K562 (cell line): ENCODE data around the gene SOCS4. TPM values are rescaled to one million over a fixed set of nuclear protein-coding genes. Genes with fewer than 3 reads are reported as not detected.

Source experiments
- ATAC-seq: fragments of 200-7000 bp; cut with Tn5 transposase; 3 replicates; pipeline ENCODE4 v1.9.1; 2020; ENCODE audit warnings: moderate library complexity
- BruUV-seq: library from RNA; stranded (reverse); fragments of 400-500 nt; replicated peaks from 2 replicates; lab custom pipeline; 2021; lab: Mats Ljungman, UMichigan
- CTCF ChIA-PET: fragments of 300-600 bp; formaldehyde crosslinking; extraction: SDS; loops from one replicate; lab custom pipeline; 2021; ENCODE audit warnings: low intra/inter-chr PET ratio; lab: Yijun Ruan, JAX
- POLR2A ChIA-PET: fragments of 300-600, 350-650 bp; sonication (Branson Sonifier 250); formaldehyde crosslinking; extraction: SDS; loops from one replicate; lab custom pipeline; 2021; ENCODE audit warnings: antibody characterized with exemption, inconsistent platforms; lab: Yijun Ruan, JAX
- DNase-seq, 4 experiments: peaks; one replicate each; pipeline versions ENCODE4 v3.0.0 to v3.0.0-alpha.2; 2011 to 2018; ENCODE audit warnings: low spot score in 3 of 4, mixed read lengths in 3 of 4; ENCODE audit errors: extremely low read depth in 1 of 4
- FAIRE-seq: peaks from 2 replicates; lab custom pipeline; 2011; peaks lifted over from hg19 to GRCh38; lab: Jason Lieb, UNC
- H2AFZ ChIP-seq: 2 replicates; pipeline ENCODE4 v1.6.0; 2011; ENCODE audit warnings: low read depth, low read length, control low read depth, inconsistent platforms
- H3K27ac ChIP-seq: fragments of 200-600 bp; 3 replicates; pipeline ENCODE4 v1.8.0; 2011; ENCODE audit warnings: low read depth, mild to moderate bottlenecking, control low read depth, inconsistent platforms, low read length, moderate library complexity, mixed read lengths; ENCODE audit errors: extremely low read depth
- H3K27me3 ChIP-seq, 2 experiments: fragments of 300-600 bp in 1 of 2; 2 replicates in 1 of 2; 3 replicates in 1 of 2; pipeline versions ENCODE4 v1.6.0 to v1.8.0; 2011; ENCODE audit warnings: inconsistent platforms in 2 of 2, low read length in 2 of 2, mild to moderate bottlenecking in 1 of 2, mixed read lengths in 1 of 2, moderate library complexity in 1 of 2; ENCODE audit not compliant: control insufficient read depth in 2 of 2, insufficient read depth in 2 of 2
- H3K36me3 ChIP-seq: fragments of 300-600 bp; 3 replicates; pipeline ENCODE4 v1.8.0; 2011; ENCODE audit warnings: mild to moderate bottlenecking, low read length, inconsistent platforms; ENCODE audit not compliant: control insufficient read depth, insufficient read depth
- H3K4me1 ChIP-seq, 2 experiments: fragments of 200-600 bp in 1 of 2; replicated peaks in 1 of 2; 2 replicates in 1 of 2; 3 replicates in 1 of 2; pipeline versions ENCODE4 v1.5.1 to v1.8.0; 2011; ENCODE audit warnings: inconsistent platforms in 2 of 2, low read length in 2 of 2, mild to moderate bottlenecking in 1 of 2, mixed read lengths in 1 of 2, moderate library complexity in 1 of 2; ENCODE audit not compliant: control insufficient read depth in 2 of 2, insufficient read depth in 2 of 2
- H3K4me2 ChIP-seq: 2 replicates; pipeline ENCODE4 v1.6.1; 2011; ENCODE audit warnings: low read length, control low read depth, inconsistent platforms, mixed read lengths; ENCODE audit not compliant: insufficient read depth
- H3K4me3 ChIP-seq: fragments of 200-600 bp; sonication (generic), shearing (Covaris generic); 2 replicates; pipeline ENCODE4 v1.5.1; 2016; ENCODE audit warnings: control low read depth, inconsistent platforms
- H3K79me2 ChIP-seq: fragments of 200-600 bp; 3 replicates; pipeline ENCODE4 v1.8.0; 2011; ENCODE audit warnings: low read length, inconsistent platforms; ENCODE audit not compliant: control insufficient read depth, insufficient read depth
- H3K9ac ChIP-seq, 2 experiments: 2 replicates each; pipeline versions ENCODE4 v1.6.0 to v1.6.1; 2011; ENCODE audit warnings: low read depth in 2 of 2, low read length in 2 of 2, control low read depth in 1 of 2, inconsistent platforms in 1 of 2, mild to moderate bottlenecking in 1 of 2, mixed read lengths in 1 of 2; ENCODE audit not compliant: insufficient read depth in 1 of 2
- H3K9me1 ChIP-seq: one replicate; pipeline ENCODE4 v1.6.0; 2011; ENCODE audit warnings: inconsistent platforms, mild to moderate bottlenecking, low read length, moderate library complexity; ENCODE audit not compliant: control insufficient read depth, insufficient read depth
- H3K9me3 ChIP-seq: replicated peaks from 2 replicates; pipeline ENCODE4 v1.5.1; 2011; ENCODE audit warnings: low read depth, low read length, inconsistent platforms; ENCODE audit not compliant: control insufficient read depth, insufficient read depth
- H4K20me1 ChIP-seq: replicated peaks from 2 replicates; pipeline ENCODE4 v1.6.1; 2011; ENCODE audit warnings: low read length, inconsistent platforms, mixed read lengths; ENCODE audit not compliant: control insufficient read depth, insufficient read depth
- ASH1L ChIP-seq: fragments of 450-650 bp; IDR thresholded peaks from 2 replicates; pipeline ENCODE4 v1.6.1; 2018; ENCODE audit warnings: borderline replicate concordance, mild to moderate bottlenecking, low read depth; ENCODE audit not compliant: partially characterized antibody
- HMGN3 ChIP-seq: IDR thresholded peaks from 2 replicates; pipeline ENCODE4 v1.6.1; 2011; ENCODE audit warnings: borderline replicate concordance, low read depth, mild to moderate bottlenecking, mixed read lengths, low read length; ENCODE audit not compliant: insufficient read length; ENCODE audit errors: extremely low read depth
- MEF2A ChIP-seq: IDR thresholded peaks from 2 replicates; pipeline ENCODE4 v1.6.1; 2011; ENCODE audit warnings: low read depth, mild to moderate bottlenecking, low read length, moderate library complexity; ENCODE audit not compliant: control insufficient read depth
- PCBP2 ChIP-seq: fragments of 200-400 bp; formaldehyde crosslinking; IDR thresholded peaks from 2 replicates; pipeline ENCODE4 v1.6.1; 2018; ENCODE audit warnings: low read length, low read depth, mild to moderate bottlenecking, moderate library complexity; ENCODE audit not compliant: poor library complexity, severe bottlenecking
- TGIF2 ChIP-seq: sonication (generic); formaldehyde crosslinking; IDR thresholded peaks from 2 replicates; pipeline ENCODE4 v1.8.1; 2022; ENCODE audit warnings: mild to moderate bottlenecking, missing genetic modification reagents, moderate library complexity
- U2AF1 ChIP-seq: fragments of 200-400 bp; formaldehyde crosslinking; optimal IDR thresholded peaks from 2 replicates; pipeline ENCODE3; 2017; ENCODE audit warnings: mild to moderate bottlenecking, low read depth, low read length, moderate library complexity
- ZFX ChIP-seq: sonication (generic); formaldehyde crosslinking; IDR thresholded peaks from 2 replicates; pipeline ENCODE4 v1.8.0; 2022; ENCODE audit warnings: mild to moderate bottlenecking, missing genetic modification reagents, moderate library complexity
- ZNF41 ChIP-seq: fragments of 250-450 bp; sonication (Bioruptor Pico); conservative IDR thresholded peaks from 2 replicates; pipeline ENCODE4 v1.4.0; 2020; ENCODE audit warnings: mild to moderate bottlenecking
- WGBS: fragments of 100-300 bp; shearing (Covaris generic); methylation state at CpG from one replicate; pipeline ENCODE4 v1.1.6; 2016; ENCODE audit warnings: low coverage, mixed read lengths; ENCODE audit not compliant: insufficient coverage; ENCODE audit errors: missing lambda C conversion rate; 5-methylcytosine and 5-hydroxymethylcytosine counted together
- in situ Hi-C: fragments of 300-500 bp; cut with MboI; formaldehyde crosslinking; loops from 4 replicates; pipeline ENCODE4 v1.15.0; 2018; ENCODE audit warnings: inconsistent platforms, mixed read lengths
- intact Hi-C: fragments of 100-400 bp; cut with micrococcal nuclease; formaldehyde crosslinking; loops from 2 replicates; pipeline ENCODE4 v1.14.2; 2022
- polyA plus RNA-seq, 8 experiments: library from polyadenylated mRNA; depleted of rRNA in 4 of 8; stranded (reverse) in 5 of 8; unstranded in 3 of 8; fragments of >200 nt; fragmentation: Nextera tagmentation in 2 of 8; fragmentation: Illumina TruSeq in 1 of 8; extraction: Ambion mirVana in 2 of 8; extraction: Trizol in 1 of 8; gene quantifications; 2 replicates each; pipeline versions ENCODE4 v1.2.1 to v1.2.3, GENCODE V29; 2011 to 2014; ENCODE audit warnings: inconsistent platforms in 1 of 8, missing spikeins in 1 of 8
- total RNA-seq, 7 experiments: library from RNA; depleted of rRNA in 6 of 7; stranded (reverse); fragments of >200 nt in 6 of 7; fragmentation: Illumina TruSeq in 2 of 7; extraction: Trizol in 2 of 7; gene quantifications; 2 replicates each; pipeline versions ENCODE4 v1.2.1 to v1.2.3, GENCODE V29; 2011 to 2021; ENCODE audit warnings: low replicate concordance in 1 of 7
- TF ChIP-seq, protein P1 (sequence below): sonication (generic); formaldehyde crosslinking; IDR thresholded peaks from 2 replicates; pipeline ENCODE4 v1.8.0; 2023; ENCODE audit warnings: missing genetic modification reagents, mild to moderate bottlenecking, borderline replicate concordance

SOCS4 gene
- total and polyA plus RNA-seq, 9 of the 15 experiments (the other 6 are each of a cell fraction or from before 2014, with no cell fraction given) = 2.6 to 12.7 (median 9.7) TPM

DNA sequence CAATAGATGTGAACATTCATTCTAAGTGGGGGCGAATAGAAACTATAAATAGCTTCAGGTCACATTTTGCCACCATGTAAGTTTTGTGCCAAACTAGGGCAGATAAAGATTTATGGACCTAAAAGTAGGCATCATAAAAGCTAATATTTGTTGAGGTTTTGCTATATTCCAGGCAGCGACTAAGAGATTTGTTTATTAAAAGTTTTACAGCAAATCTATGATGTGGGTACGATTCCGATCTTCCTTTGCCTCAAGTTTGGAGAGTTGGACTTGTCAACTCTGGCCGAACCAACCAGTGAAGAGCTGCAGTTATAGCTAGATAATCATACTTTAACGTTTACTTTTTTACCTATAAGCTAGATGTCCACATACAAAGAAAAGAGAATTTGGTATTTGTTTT is 26.0 kb downstream of the SOCS4 start:
- ATAC-seq (no peak), DNase-seq (no peak), FAIRE-seq (no peak)
- TF ChIP-seq U2AF1 = no peak
- TF ChIP-seq MEF2A = peak; percentile 39; the same call in 1 of the 2 replicates
- no TSS peak for BruUV-seq
- Histone ChIP-seq H4K20me1 (no peaks in the 10 kb centered on the region; the same call in 1 of the 2 replicates), H3K9ac (peak overlapping the region; percentile 54 to 100; a peak in 3 of 4 replicates), H3K4me3 (peak overlapping the region; percentile 97), H3K4me1 (peaks cover 8 to 14% of the 10 kb centered on the region in 2 experiments; a peak in 3 of 5 replicates), H3K9me1 (peaks cover 3% of the 10 kb centered on the region), H3K4me2 (peak overlapping the region; percentile 92), H3K79me2 (peaks cover 69% of the 10 kb centered on the region), H3K27ac (peak overlapping the region; percentile 99), H2AFZ (no peak overlapping the region), H3K36me3 (peaks cover 52% of the 10 kb centered on the region), H3K9me3 (no peaks in the 10 kb centered on the region), H3K27me3 (no peaks in the 10 kb centered on the region)
- in situ Hi-C loops = no loop called here
- intact Hi-C loops = loop anchor here (5.0 kb wide), 1 partner anchor 49 kb away; no protein-coding TSS in a partner anchor
- WGBS = 31% methylated on average over 6 of the region's 6 CpGs
- ChIA-PET POLR2A (interaction anchor here (0.9 to 3.2 kb wide), 5 partner anchors 14 to 55 kb away, joined by 3 to 22 read pairs (median 4); partner anchors contain the start of genes SOCS4 and WDHD1), CTCF (no interaction called here)

DNA sequence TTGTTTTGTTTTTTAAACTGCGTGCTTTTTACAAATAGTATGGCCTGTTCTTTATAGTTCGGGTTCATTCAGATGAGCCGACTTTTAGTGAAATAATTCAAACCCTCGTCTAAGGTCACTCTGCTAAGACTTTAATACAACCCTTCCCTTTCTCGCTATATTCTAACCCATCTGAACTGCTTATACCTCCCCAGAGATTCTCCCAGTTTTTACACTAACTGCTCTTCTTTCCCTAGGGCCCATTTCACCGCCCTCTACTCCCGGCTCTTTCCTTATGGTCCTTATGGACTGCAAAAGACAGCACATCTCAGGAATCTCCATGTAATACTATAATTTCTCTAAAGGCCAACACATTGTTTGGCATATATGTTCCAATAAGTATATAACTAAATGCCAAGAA is 26.5 kb downstream of the SOCS4 start:
- no peak for FAIRE-seq
- peak overlapping the region in 1 of 2 experiments; percentile 100; a peak in 2 of 4 replicates for H3K9ac ChIP-seq
- H3K36me3 ChIP-seq = peaks cover 56% of the 10 kb centered on the region
- WGBS = 87% methylated on average over 7 of the region's 7 CpGs
- no peak overlapping the region for H2AFZ ChIP-seq
- peaks cover 3% of the 10 kb centered on the region for H3K9me1 ChIP-seq
- CTCF ChIA-PET = no interaction called here
- DNase-seq = no peak
- POLR2A ChIA-PET = interaction anchor here (0.9 to 3.2 kb wide), 4 partner anchors 13 to 55 kb away, joined by 3 to 22 read pairs (median 6); partner anchors contain the start of genes SOCS4 and WDHD1
- peaks cover 8 to 14% of the 10 kb centered on the region in 2 experiments; a peak in 3 of 5 replicates for H3K4me1 ChIP-seq
- no peak for ATAC-seq
- H4K20me1 ChIP-seq = no peaks in the 10 kb centered on the region; the same call in 1 of the 2 replicates
- peaks cover 74% of the 10 kb centered on the region for H3K79me2 ChIP-seq
- no peaks in the 10 kb centered on the region for H3K27me3 ChIP-seq
- no TSS peak for BruUV-seq
- intact Hi-C loops (loop anchor here (5.0 kb wide), 1 partner anchor 49 kb away; no protein-coding TSS in a partner anchor), in situ Hi-C loops (no loop called here)
- H3K4me2 ChIP-seq = peak overlapping the region; percentile 92
- peak overlapping the region; percentile 99; the same call in 2 of the 3 replicates for H3K27ac ChIP-seq
- peak overlapping the region; percentile 97; the same call in 1 of the 2 replicates for H3K4me3 ChIP-seq
- no peaks in the 10 kb centered on the region for H3K9me3 ChIP-seq
- TF ChIP-seq ASH1L = no peak
- TF ChIP-seq, protein P1, sequence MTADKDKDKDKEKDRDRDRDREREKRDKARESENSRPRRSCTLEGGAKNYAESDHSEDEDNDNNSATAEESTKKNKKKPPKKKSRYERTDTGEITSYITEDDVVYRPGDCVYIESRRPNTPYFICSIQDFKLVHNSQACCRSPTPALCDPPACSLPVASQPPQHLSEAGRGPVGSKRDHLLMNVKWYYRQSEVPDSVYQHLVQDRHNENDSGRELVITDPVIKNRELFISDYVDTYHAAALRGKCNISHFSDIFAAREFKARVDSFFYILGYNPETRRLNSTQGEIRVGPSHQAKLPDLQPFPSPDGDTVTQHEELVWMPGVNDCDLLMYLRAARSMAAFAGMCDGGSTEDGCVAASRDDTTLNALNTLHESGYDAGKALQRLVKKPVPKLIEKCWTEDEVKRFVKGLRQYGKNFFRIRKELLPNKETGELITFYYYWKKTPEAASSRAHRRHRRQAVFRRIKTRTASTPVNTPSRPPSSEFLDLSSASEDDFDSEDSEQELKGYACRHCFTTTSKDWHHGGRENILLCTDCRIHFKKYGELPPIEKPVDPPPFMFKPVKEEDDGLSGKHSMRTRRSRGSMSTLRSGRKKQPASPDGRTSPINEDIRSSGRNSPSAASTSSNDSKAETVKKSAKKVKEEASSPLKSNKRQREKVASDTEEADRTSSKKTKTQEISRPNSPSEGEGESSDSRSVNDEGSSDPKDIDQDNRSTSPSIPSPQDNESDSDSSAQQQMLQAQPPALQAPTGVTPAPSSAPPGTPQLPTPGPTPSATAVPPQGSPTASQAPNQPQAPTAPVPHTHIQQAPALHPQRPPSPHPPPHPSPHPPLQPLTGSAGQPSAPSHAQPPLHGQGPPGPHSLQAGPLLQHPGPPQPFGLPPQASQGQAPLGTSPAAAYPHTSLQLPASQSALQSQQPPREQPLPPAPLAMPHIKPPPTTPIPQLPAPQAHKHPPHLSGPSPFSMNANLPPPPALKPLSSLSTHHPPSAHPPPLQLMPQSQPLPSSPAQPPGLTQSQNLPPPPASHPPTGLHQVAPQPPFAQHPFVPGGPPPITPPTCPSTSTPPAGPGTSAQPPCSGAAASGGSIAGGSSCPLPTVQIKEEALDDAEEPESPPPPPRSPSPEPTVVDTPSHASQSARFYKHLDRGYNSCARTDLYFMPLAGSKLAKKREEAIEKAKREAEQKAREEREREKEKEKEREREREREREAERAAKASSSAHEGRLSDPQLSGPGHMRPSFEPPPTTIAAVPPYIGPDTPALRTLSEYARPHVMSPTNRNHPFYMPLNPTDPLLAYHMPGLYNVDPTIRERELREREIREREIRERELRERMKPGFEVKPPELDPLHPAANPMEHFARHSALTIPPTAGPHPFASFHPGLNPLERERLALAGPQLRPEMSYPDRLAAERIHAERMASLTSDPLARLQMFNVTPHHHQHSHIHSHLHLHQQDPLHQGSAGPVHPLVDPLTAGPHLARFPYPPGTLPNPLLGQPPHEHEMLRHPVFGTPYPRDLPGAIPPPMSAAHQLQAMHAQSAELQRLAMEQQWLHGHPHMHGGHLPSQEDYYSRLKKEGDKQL (CRISPR knock-in tag) = no peak
- no peak for TF ChIP-seq HMGN3
- no peak for TF ChIP-seq ZFX
- TF ChIP-seq PCBP2 = no peak
- no peak for TF ChIP-seq ZNF41 (CRISPR knock-in tag)
- no peak for TF ChIP-seq TGIF2 (CRISPR knock-in tag)
